Spleen (tissue), 7 donors: ENCODE measurements around the gene MRPS31.

ENCODE experiments used
- POLR2AphosphoS5 ChIP-seq, 3 donors: sonication (generic); formaldehyde crosslinking; IDR thresholded peaks; one replicate each; pipeline ENCODE4 v1.5.1; 2017; ENCODE audit warnings: antibody characterized with exemption in 3 of 3
- TF ChIP-seq, protein P1 (sequence below), 11 experiments: fragments of 200-600 bp in 7 of 11; fragments of 450-650 bp in 4 of 11; sonication (generic) in 4 of 11; IDR thresholded peaks in 8 of 11; conservative IDR thresholded peaks in 3 of 11; 1 replicate in 7 of 11; 2 replicates in 4 of 11; pipeline versions ENCODE4 v1.4.0 to v1.8.0; 2016 to 2021; ENCODE audit warnings: antibody characterized with exemption in 11 of 11, inconsistent platforms in 4 of 11, mild to moderate bottlenecking in 1 of 11
- donor health status: DM: no; HTN: no; CAD: no; lungs with moderate emphysema.
- donor health status: DM: no; HTN: no; CAD: no.
- donor health status: DM: no; HTN: no; CAD: no.

DNA sequence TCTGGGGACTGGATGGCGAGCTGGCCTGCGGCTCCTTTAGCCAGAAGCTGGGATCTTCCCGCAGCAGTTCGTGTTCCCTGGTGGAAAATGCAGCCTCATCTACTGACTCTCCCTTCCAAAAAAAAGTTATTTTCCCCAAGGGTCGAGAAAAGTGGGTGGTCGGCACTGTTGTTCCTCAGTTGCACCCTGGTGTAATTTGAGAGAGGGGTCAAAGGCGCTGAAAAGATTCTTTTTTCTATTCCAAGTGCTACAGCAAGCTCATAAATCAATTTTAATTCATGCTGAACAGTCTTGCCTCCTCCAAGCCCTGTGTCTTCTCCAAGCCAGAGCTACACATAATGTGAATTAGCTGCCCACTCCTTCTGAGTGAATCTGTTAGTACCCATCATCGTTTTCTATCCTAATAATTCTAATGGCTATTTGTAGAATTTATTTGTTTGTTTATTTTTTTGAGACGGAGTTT is 19.2 kb upstream of the MRPS31 start:
- TF ChIP-seq, protein P1, sequence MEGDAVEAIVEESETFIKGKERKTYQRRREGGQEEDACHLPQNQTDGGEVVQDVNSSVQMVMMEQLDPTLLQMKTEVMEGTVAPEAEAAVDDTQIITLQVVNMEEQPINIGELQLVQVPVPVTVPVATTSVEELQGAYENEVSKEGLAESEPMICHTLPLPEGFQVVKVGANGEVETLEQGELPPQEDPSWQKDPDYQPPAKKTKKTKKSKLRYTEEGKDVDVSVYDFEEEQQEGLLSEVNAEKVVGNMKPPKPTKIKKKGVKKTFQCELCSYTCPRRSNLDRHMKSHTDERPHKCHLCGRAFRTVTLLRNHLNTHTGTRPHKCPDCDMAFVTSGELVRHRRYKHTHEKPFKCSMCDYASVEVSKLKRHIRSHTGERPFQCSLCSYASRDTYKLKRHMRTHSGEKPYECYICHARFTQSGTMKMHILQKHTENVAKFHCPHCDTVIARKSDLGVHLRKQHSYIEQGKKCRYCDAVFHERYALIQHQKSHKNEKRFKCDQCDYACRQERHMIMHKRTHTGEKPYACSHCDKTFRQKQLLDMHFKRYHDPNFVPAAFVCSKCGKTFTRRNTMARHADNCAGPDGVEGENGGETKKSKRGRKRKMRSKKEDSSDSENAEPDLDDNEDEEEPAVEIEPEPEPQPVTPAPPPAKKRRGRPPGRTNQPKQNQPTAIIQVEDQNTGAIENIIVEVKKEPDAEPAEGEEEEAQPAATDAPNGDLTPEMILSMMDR (IDR thresholded peaks at IDR 0.05 in 8 of 11, conservative IDR thresholded peaks at IDR 0.05 in 3 of 11) = no peak
- TF ChIP-seq POLR2AphosphoS5 (IDR thresholded peaks at IDR 0.05) = no peak
